NCI-H82 treated with DMSO at 0.1 percent for 48 hours (cell line): ENCODE measurements around the gene FRMD4A.

Experiments used
- DNase-seq: peaks from one replicate; lab custom pipeline; 2025; ENCODE audit not compliant: unreplicated experiment; lab: John Stamatoyannopoulos, UW

The FRMD4A gene

GRCh38 chr10:14296065-14296709 lies 34.5 kb downstream of the FRMD4A start:
- DNase-seq = no peak

DNA sequence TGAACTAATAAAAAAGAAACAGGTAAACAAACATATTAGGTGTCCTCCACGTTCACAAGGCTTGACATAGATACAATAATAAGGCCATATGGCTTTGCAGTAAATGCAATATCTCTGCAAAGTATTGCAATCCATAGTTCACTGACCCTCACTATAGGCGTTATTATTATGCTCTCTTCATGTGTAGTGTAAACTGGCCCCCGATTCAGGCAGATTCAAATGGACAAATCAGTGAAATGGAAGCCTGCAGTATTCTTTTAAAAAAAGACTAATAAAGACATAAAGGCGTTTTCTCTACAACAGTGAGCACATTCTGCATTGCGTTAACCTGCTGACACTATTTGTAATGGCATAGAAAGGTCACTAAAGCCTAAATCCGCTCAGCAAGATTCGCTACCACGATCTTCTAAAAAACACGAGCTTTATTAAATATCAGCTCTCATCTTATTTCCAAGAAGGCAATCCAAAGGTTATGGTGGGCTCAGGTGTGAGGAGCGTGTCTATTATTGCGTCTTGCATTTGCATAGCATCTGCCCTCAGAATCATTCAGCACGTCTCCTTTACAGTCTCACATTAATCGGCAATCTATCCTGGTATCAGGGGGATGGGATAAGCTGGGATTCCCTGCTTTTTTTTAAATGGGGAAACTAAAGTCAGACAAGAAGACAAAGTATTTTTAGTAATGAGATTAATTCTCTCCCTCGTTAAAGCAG lies 36.2 kb downstream of the FRMD4A start:
- DNase-seq = no peak

GRCh38 chr10:14293526-14293925 lies 37.2 kb downstream of the FRMD4A start:
- no peak for DNase-seq

DNA sequence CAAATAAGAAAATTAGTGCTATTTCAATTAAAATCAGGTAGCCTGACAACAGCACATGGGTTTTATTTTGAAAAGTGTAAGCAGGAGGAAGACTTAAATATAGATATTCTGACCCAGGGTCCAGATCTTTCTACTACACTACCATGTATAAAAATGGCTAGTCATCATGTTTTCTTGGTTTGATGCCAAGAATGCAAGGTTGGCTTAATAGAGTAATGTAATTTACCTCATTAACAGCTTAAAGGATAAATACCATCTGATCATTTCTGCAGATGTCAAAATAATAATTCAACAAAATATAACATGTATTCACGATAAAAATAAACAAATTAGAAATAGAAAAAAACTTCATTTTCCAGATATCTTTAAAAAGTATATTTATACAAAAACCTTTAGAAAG lies 39.4 kb downstream of the FRMD4A start:
- DNase-seq = no peak

GRCh38 chr10:14285941-14286560 lies 44.7 kb downstream of the FRMD4A start:
- DNase-seq = no peak

GRCh38 chr10:14282276-14282675 lies 48.4 kb downstream of the FRMD4A start:
- DNase-seq = no peak

DNA sequence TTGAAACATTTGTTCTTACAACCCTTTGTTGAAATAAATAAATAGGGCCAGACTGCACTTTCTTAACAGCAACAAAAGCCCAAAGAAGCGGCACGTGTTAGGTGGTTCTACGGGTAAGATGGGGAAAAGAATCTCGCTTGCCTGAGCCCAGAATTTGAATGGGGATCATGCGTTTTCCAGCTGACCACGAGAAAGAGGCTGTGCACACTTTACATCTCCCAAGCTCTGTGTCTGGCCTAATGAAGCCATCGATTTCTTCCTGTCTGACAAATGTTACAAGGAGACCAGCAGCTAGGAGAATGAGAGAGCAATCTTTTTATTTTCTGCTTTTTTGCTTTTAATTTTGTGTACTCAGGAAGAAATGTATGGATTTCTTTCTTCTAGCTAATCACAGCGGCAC lies 52.2 kb downstream of the FRMD4A start:
- DNase-seq = no peak

GRCh38 chr10:14276210-14276609 lies 54.5 kb downstream of the FRMD4A start:
- DNase-seq = no peak

- no peak for DNase-seq
Observed at GRCh38 chr10:14271621-14272020, 59.1 kb downstream of the FRMD4A start.

DNA sequence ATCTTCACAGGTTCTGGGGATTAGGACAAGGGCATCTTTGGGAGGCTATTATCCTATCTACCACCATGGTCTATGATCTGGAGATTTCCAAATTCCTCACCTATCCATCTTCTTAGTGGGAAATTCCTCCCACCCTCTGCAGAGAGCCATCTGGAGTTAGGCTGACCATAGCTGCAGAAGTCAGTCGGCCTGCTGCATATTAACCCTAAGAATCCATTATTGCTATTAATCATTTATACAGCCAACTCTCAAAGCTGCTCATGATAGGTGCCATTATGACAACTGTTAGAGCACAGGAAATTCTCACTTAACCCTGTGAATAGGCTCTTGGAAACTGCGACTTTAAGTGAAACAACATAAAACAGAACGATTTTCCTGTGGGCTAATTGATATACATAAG lies 60.4 kb downstream of the FRMD4A start:
- no peak for DNase-seq

- no peak for DNase-seq
Observed at GRCh38 chr10:14265709-14266108, 65.0 kb downstream of the FRMD4A start.

DNA sequence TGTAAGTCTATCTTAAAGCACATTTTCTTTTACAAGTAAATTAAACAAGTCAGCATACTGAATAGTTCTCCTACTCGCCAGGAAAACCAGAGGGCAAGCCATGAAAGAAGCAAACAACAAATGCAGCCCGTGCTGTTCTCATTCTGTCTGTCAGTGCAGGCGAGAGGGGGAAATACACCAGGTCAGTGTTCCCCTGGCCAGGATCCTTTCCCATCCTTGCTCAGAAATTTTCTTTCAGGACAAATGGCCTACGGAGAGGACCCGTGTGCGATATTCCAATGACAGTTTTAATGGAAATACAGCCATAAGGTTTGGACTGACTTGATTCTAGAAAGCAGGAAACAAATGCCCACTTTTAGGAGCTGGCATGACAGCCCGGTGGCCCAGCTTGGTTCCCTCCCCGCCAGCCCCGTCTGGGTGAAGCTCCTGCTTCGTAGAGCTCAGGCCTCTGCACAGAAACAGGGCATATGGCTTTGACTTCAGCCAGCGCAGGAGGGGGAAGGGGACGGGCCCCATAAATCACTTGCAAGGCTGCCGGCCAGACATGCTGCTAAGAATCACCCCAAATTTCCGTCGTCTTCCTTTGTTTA lies 67.8 kb downstream of the FRMD4A start:
- no peak for DNase-seq

GRCh38 chr10:14261336-14261735 lies 69.4 kb downstream of the FRMD4A start:
- no peak for DNase-seq

DNA sequence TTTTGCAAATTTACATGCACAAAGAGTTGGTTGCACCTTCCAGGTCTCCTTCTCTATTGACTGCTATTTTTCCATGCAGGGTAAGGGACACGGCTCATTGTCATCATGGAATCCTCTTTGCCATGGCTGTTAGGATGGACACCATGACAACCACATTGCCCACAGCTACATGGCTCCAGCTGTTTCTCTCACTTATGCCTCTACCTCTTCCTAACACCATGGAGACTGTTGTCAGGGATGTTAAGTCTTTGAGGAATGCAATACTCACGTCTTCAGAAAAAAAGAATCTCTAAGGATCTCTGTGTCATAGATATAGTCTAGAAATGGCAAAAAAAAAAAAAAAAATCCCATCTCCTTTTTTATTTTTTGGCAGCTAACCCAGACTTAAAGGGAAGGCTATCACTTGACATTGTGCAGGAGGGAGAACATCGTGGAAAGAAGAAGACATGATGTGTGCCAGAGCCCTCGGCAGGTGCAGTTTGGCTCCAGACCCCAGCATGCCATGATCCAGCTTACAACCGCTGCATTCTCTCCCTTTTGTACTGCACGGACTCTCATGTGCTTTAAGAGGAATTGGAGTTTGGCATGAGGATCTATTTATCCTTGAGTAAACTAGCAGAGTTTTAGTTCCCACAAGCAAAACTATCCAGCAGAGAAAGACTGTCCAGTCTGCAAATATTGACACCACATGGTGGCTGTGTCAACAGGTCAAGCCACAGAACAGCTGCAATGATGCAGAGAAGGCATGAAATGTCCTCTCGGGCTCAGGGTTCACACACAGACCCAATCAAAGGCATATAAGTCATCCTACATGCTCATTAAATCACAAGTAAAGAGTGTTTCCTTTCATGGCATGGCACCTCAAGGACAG lies 70.8 kb downstream of the FRMD4A start:
- DNase-seq = no peak

- DNase-seq = no peak
Observed at GRCh38 chr10:14254368-14254767, 76.4 kb downstream of the FRMD4A start.

DNA sequence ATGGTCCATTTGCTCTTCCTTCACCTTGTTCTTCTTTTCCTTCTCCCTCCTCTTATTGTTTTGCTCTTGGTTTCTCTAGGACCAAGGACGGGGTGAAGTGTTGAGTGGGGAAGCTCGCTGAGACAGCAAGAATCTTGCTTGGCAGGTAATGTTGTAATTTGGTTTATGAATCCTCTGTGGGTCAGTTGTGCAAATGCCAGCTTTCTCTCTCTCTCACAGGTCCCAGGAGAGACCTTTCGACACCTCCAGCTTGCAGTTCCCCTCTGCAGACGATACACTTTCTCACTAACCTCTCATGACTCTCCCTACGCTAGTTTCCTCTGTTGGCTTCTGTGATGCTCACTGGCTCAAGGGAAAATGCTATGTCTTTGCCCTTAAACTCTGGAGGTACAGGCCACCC lies 77.0 kb downstream of the FRMD4A start:
- no peak for DNase-seq

GRCh38 chr10:14253079-14253478 lies 77.6 kb downstream of the FRMD4A start:
- no peak for DNase-seq

- DNase-seq = peak; percentile 18
Observed at GRCh38 chr10:14250496-14251076, 80.1 kb downstream of the FRMD4A start.

DNA sequence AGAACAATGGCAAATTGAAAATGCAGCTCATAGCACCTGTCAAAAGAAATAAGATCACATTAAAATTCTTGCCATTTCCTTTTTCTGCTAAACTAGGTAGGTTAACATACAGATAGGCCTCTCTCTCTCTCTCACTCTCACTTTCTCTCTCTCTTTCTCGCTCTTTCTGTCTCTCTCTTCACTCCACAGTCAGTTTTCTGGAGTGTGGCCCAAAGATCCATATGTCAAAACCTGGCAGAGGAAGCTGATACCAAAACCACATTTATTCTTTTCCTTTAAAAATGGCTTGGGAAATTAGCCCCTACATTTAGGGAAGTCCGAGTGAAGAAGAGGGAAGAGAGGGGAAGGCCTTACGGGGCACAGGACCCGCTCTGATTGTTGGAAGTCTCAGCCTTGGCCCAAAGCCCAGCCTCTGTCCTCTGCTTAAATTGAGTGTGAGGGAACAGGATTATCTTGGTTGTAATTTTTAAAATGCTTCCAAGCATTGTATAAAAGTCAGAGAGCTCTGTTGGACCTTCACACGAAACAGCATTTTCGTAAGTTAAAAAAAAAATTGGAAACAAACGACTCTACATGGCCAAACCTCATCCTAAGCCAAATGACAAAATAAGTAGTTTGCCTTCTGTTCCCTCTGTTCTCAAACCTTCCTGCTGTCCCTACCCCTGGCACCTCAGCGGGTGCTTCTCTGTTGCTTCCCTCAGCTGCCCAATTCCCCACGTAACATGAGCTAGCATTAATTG lies 83.2 kb downstream of the FRMD4A start:
- DNase-seq = no peak

DNA sequence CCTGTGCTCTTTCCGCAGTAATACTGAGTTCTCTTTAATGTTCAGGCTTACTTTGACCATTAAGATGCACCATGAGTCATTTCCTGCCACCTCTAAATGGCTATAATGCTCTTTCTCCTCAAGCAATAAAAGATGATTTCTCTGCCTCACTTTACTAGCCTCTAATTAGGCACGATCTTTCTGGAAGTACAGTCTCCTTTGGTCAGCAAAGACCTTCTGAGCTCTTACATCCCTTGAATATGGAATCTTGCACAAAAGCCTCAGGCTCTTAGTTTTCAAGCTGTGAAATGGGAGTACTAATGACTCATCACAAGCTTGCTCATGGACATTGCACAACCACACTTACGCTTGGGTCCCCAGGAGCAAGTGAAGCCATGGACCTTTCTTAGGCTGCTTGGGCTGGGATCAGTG lies 85.9 kb downstream of the FRMD4A start:
- DNase-seq = no peak
